Neural cell (in vitro differentiated cells): ENCODE measurements around the gene TOX2. TPM values are rescaled to one million over a fixed set of nuclear protein-coding genes. Genes with fewer than 3 reads are reported as not detected.

Source experiments
- H2AFZ ChIP-seq: fragments of 200-600, 300-800 bp; sonication (generic), shearing (Covaris generic); 2 replicates; pipeline ENCODE4 v1.6.0; 2014; ENCODE audit warnings: low read depth, mild to moderate bottlenecking, antibody characterized with exemption, low read length, moderate library complexity
- H3F3A ChIP-seq: fragments of 200-600 bp; shearing (Covaris generic); 2 replicates; pipeline ENCODE4 v1.6.1; 2016; ENCODE audit warnings: mild to moderate bottlenecking, moderate library complexity, mixed read lengths, antibody characterized with exemption, low read length; ENCODE audit not compliant: insufficient read depth, poor library complexity, severe bottlenecking
- H3K27ac ChIP-seq: fragments of 200-600, 300-800 bp; sonication (generic), shearing (Covaris generic); 2 replicates; pipeline ENCODE4 v1.5.1; 2014; ENCODE audit warnings: mild to moderate bottlenecking, low read length, moderate library complexity
- H3K27me3 ChIP-seq: fragments of 300-800, 200-600 bp; sonication (generic), shearing (Covaris generic); 2 replicates; pipeline ENCODE4 v1.6.0; 2014; ENCODE audit warnings: mild to moderate bottlenecking, low read depth, low read length, moderate library complexity; ENCODE audit not compliant: insufficient read depth
- H3K36me3 ChIP-seq: fragments of 300-800, 200-600 bp; sonication (generic), shearing (Covaris generic); 2 replicates; pipeline ENCODE4 v1.5.1; 2014; ENCODE audit warnings: mild to moderate bottlenecking, antibody characterized with exemption, low read length, moderate library complexity; ENCODE audit not compliant: insufficient read depth
- H3K4me2 ChIP-seq: fragments of 300-800, 200-600 bp; sonication (generic), shearing (Covaris generic); 2 replicates; pipeline ENCODE4 v1.6.0; 2014; ENCODE audit warnings: mild to moderate bottlenecking, low read length
- H3K4me3 ChIP-seq: fragments of 300-800, 200-600 bp; sonication (generic), shearing (Covaris generic); 2 replicates; pipeline ENCODE4 v1.5.1; 2014; ENCODE audit warnings: mild to moderate bottlenecking, low read length, moderate library complexity
- H3K79me2 ChIP-seq: fragments of 200-600 bp; shearing (Covaris generic); replicated peaks from 2 replicates; pipeline ENCODE4 v1.6.0; 2014; ENCODE audit warnings: mild to moderate bottlenecking, low read length, moderate library complexity; ENCODE audit not compliant: insufficient read depth
- H3K9ac ChIP-seq: fragments of 300-800, 200-600 bp; sonication (generic), shearing (Covaris generic); 2 replicates; pipeline ENCODE4 v1.6.1; 2016; ENCODE audit warnings: mild to moderate bottlenecking, low read length, mixed read lengths
- H3K9me2 ChIP-seq: fragments of 200-600 bp; shearing (Covaris generic); 2 replicates; pipeline ENCODE4 v1.6.1; 2016; ENCODE audit warnings: mild to moderate bottlenecking, low read length, mixed read lengths; ENCODE audit not compliant: insufficient read depth
- H3K9me3 ChIP-seq: fragments of 200-600, 300-800 bp; sonication (generic), shearing (Covaris generic); 2 replicates; pipeline ENCODE4 v1.6.1; 2016; ENCODE audit warnings: mild to moderate bottlenecking, mixed run types, low read length, moderate library complexity, mixed read lengths
- H4K20me1 ChIP-seq: fragments of 200-600 bp; shearing (Covaris generic); 2 replicates; pipeline ENCODE4 v1.6.1; 2016; ENCODE audit warnings: mild to moderate bottlenecking, mixed run types; ENCODE audit not compliant: insufficient read depth
- CTCF ChIP-seq: fragments of 450-650 bp; IDR thresholded peaks from 2 replicates; pipeline ENCODE4 v1.5.1; 2014; ENCODE audit warnings: antibody characterized with exemption, mild to moderate bottlenecking, moderate library complexity; ENCODE audit not compliant: poor library complexity, severe bottlenecking
- EP300 ChIP-seq: fragments of 450-650 bp; conservative IDR thresholded peaks from 2 replicates; pipeline ENCODE4 v1.6.1; 2014; ENCODE audit warnings: antibody characterized with exemption, mild to moderate bottlenecking, moderate library complexity; ENCODE audit not compliant: poor library complexity, severe bottlenecking
- EZH2 ChIP-seq: fragments of 200-600, 300-800 bp; shearing (Covaris generic), sonication (generic); IDR thresholded peaks from 2 replicates; pipeline ENCODE4 v1.6.1; 2014; ENCODE audit warnings: antibody characterized with exemption, low read length, borderline replicate concordance, mild to moderate bottlenecking; ENCODE audit not compliant: insufficient read depth, poor library complexity, severe bottlenecking
- MXI1 ChIP-seq: fragments of 450-650 bp; conservative IDR thresholded peaks from 2 replicates; pipeline ENCODE4 v1.6.1; 2014; ENCODE audit warnings: antibody characterized with exemption, mild to moderate bottlenecking; ENCODE audit not compliant: poor library complexity, severe bottlenecking
- POLR2AphosphoS5 ChIP-seq: IDR thresholded peaks from 2 replicates; pipeline ENCODE4 v1.6.1; 2012
- RAD21 ChIP-seq: fragments of 450-650 bp; conservative IDR thresholded peaks from 2 replicates; pipeline ENCODE4 v1.6.1; 2014; ENCODE audit warnings: antibody characterized with exemption, mild to moderate bottlenecking, moderate library complexity
- REST ChIP-seq: IDR thresholded peaks from 2 replicates; pipeline ENCODE4 v1.6.1; 2012; ENCODE audit warnings: borderline replicate concordance
- SMC3 ChIP-seq: fragments of 450-650 bp; conservative IDR thresholded peaks from 2 replicates; pipeline ENCODE4 v1.6.1; 2014; ENCODE audit warnings: antibody characterized with exemption, mild to moderate bottlenecking, moderate library complexity; ENCODE audit not compliant: poor library complexity
- TAF1 ChIP-seq: IDR thresholded peaks from 2 replicates; pipeline ENCODE4 v1.6.1; 2012; ENCODE audit warnings: low read depth
- polyA plus RNA-seq: library from polyadenylated mRNA; depleted of rRNA; stranded (reverse); fragments of >200 nt; gene quantifications from 2 replicates; pipeline ENCODE4 v1.2.3, GENCODE V29; 2014

Gene TOX2
- polyA plus RNA-seq, 1 donor from 2014 or later = 0.89 TPM

- Histone ChIP-seq H3K9me2 (no peaks in the 10 kb centered on the region), H3K4me3 (no peak overlapping the region), H3F3A (no peaks in the 10 kb centered on the region), H3K9me3 (no peaks in the 10 kb centered on the region), H3K9ac (no peak overlapping the region), H3K4me2 (no peak overlapping the region), H3K27ac (no peak overlapping the region), H2AFZ (no peak overlapping the region), H4K20me1 (no peaks in the 10 kb centered on the region), H3K79me2 (no peaks in the 10 kb centered on the region), H3K36me3 (no peaks in the 10 kb centered on the region), H3K27me3 (no peaks in the 10 kb centered on the region)
- TF ChIP-seq MXI1 (no peak), EZH2 (no peak), REST (no peak), EP300 (no peak), TAF1 (no peak), CTCF (no peak), POLR2AphosphoS5 (no peak), SMC3 (no peak), RAD21 (no peak)
These were observed 68.7 kb downstream of the TOX2 start for GRCh38 chr20:43983359-43983758.

- Histone ChIP-seq H3K9me2 (no peaks in the 10 kb centered on the region), H3K9ac (no peak overlapping the region), H3K27ac (no peak overlapping the region), H3K36me3 (no peaks in the 10 kb centered on the region), H3K9me3 (no peaks in the 10 kb centered on the region), H3K79me2 (no peaks in the 10 kb centered on the region), H2AFZ (no peak overlapping the region), H3K4me2 (no peak overlapping the region), H3F3A (no peaks in the 10 kb centered on the region), H4K20me1 (no peaks in the 10 kb centered on the region), H3K4me3 (no peak overlapping the region), H3K27me3 (no peaks in the 10 kb centered on the region)
- TF ChIP-seq EP300 = no peak
- no peak for TF ChIP-seq POLR2AphosphoS5
- no peak for TF ChIP-seq REST
- TF ChIP-seq EZH2 = no peak
- no peak for TF ChIP-seq CTCF
These were observed 69.3 kb downstream of the TOX2 start for GRCh38 chr20:43983904-43984361.
